Right lobe of liver (tissue), 4 donors: ENCODE measurements around the gene DST.

Experiments
- POLR2A ChIP-seq: fragments of 450-650 bp; IDR thresholded peaks from one replicate; pipeline ENCODE4 v1.6.1; 2017; ENCODE audit warnings: antibody characterized with exemption, mild to moderate bottlenecking
- TF ChIP-seq, protein P1 (sequence below), 4 donors: fragments of 200-600 bp in 3 of 4; fragments of 450-650 bp in 1 of 4; IDR thresholded peaks; one replicate each; pipeline versions ENCODE4 v1.5.1 to v1.8.0; 2016 to 2022; ENCODE audit warnings: antibody characterized with exemption in 4 of 4, mild to moderate bottlenecking in 2 of 4
- donor health status: DM: no; HTN: no; CAD: no.
- donor health status: DM: no; HTN: no; CAD: no.
- donor health status: DM: no; HTN: yes; CAD: no.

DNA sequence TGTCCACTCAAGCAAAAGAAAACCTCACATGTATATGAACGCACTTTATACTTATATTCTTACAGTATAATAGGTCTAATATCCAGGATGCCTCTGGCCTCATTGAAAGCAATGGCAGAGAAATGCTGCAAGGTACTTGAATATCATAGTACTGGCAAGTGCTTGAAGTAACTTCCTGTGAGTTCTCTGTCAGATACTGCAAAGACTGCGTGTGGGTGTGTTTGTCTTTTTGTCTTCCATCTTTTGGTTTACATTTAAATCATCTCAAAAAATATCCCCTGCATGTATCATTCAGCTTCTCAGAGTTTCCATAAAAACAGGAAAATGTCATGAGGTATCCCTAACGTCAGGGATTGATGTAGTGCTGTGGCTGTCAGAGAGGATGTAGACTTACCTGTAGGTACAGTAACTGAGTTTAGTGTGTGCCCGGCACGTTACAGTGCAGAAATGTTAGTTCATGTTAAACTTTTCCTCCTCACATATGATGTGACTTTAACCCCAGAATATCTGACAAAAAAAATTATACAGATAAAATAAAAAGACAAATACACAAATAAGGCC is 184.3 kb downstream of the DST start:
- TF ChIP-seq, protein P1, sequence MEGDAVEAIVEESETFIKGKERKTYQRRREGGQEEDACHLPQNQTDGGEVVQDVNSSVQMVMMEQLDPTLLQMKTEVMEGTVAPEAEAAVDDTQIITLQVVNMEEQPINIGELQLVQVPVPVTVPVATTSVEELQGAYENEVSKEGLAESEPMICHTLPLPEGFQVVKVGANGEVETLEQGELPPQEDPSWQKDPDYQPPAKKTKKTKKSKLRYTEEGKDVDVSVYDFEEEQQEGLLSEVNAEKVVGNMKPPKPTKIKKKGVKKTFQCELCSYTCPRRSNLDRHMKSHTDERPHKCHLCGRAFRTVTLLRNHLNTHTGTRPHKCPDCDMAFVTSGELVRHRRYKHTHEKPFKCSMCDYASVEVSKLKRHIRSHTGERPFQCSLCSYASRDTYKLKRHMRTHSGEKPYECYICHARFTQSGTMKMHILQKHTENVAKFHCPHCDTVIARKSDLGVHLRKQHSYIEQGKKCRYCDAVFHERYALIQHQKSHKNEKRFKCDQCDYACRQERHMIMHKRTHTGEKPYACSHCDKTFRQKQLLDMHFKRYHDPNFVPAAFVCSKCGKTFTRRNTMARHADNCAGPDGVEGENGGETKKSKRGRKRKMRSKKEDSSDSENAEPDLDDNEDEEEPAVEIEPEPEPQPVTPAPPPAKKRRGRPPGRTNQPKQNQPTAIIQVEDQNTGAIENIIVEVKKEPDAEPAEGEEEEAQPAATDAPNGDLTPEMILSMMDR (IDR thresholded peaks at IDR 0.05): no peak
- TF ChIP-seq POLR2A: no peak
